C4-2B (cell line): Measurements from ENCODE around the gene PLD2.
A peak's percentile ranks its signal among the peaks of the same experiment; 100 is the strongest.

ENCODE experiments used
- H3K27ac ChIP-seq: fragments of 450-650 bp; 2 replicates; pipeline ENCODE4 v1.5.1; 2017
- ZFX ChIP-seq: fragments of 450-650 bp; IDR thresholded peaks from 2 replicates; pipeline ENCODE4 v1.6.1; 2017
- TF ChIP-seq, protein P1 (sequence below): fragments of 450-650 bp; conservative IDR thresholded peaks from 2 replicates; pipeline ENCODE4 v1.5.1; 2017; ENCODE audit warnings: mild to moderate bottlenecking

The PLD2 gene

DNA sequence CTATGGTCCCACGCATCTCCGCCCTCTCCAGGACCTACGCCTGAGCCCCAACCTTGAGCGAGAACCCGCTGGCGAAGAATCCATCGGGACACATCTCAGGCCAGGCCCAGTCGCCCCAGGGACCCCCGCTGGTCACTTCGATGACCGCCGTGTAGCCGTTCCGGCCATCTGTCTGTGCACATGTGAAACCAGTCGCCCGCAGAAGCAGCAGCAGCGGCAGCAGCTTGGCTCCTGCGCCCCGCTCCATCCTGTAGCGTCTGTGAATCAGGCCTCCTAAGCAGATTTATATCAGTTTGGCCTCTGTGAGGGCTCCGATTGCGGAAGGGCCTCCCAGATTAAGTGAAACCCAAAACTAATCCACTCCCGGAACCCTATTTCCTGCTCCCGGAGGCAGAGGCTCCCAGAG, 20.8 kb upstream of the PLD2 start, which contains the start of gene VMO1:
Gene VMO1 (minus strand): TSS at position 259 of the 406 bp plus-strand sequence. CDS start 12 bp downstream, at position 247.
- TF ChIP-seq, protein P1, sequence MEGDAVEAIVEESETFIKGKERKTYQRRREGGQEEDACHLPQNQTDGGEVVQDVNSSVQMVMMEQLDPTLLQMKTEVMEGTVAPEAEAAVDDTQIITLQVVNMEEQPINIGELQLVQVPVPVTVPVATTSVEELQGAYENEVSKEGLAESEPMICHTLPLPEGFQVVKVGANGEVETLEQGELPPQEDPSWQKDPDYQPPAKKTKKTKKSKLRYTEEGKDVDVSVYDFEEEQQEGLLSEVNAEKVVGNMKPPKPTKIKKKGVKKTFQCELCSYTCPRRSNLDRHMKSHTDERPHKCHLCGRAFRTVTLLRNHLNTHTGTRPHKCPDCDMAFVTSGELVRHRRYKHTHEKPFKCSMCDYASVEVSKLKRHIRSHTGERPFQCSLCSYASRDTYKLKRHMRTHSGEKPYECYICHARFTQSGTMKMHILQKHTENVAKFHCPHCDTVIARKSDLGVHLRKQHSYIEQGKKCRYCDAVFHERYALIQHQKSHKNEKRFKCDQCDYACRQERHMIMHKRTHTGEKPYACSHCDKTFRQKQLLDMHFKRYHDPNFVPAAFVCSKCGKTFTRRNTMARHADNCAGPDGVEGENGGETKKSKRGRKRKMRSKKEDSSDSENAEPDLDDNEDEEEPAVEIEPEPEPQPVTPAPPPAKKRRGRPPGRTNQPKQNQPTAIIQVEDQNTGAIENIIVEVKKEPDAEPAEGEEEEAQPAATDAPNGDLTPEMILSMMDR, result no peak
- TF ChIP-seq ZFX, result no peak
- no peak within 1 kb of the TSS for H3K27ac ChIP-seq

DNA sequence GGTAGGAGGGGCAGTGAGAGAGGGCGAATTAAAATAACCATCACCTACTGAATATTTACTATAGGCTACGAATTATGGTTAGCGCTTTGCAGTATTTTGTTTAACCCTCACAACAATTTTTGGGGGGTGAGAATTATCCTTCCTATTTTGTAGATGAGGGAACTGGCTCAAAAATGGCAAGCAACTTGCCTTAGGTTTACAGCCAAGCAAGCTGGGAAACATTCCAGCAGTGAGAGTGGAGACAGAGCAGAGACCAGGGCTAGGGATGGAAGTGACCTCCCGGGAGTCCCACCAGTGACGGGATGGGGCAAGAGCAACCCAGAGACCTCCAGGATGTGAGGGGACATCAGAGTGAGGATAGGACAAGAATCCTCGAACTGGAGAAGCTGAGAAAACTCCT, 20.4 kb upstream of the PLD2 start:
- H3K27ac ChIP-seq, result no peak overlapping the region
- TF ChIP-seq ZFX, result no peak
- TF ChIP-seq, protein P1, result no peak

- TF ChIP-seq ZFX, result no peak
- TF ChIP-seq, protein P1, result no peak
- no peak overlapping the region; the same call in 1 of the 2 replicates for H3K27ac ChIP-seq
These were observed 18.7 kb upstream of the PLD2 start for GRCh38 chr17:4788159-4788806.

- peak within 1 kb of the TSS; percentile 87 for H3K27ac ChIP-seq
These were observed 17.9 kb upstream of the PLD2 start, which contains the start of gene GLTPD2 for GRCh38 chr17:4788807-4789700. TSS of gene GLTPD2 (plus strand) at chr17:4788964. CDS start at chr17:4789012, 48 bp downstream.

DNA sequence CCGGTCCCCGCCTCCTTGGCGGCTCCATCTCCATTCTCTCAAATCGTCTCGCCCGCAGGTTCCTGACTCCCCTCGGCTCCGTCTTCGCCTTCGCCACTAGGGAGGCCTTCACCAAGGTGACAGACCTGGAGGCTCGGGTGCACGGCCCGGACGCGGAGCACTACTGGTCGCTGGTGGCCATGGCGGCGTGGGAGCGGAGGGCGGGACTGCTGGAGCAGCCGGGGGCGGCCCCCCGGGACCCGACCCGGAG, 17.3 kb upstream of the PLD2 start:
- TF ChIP-seq ZFX, result no peak
- TF ChIP-seq, protein P1, result no peak
- peak overlapping the region; percentile 87 for H3K27ac ChIP-seq

More at GRCh38 chr17:4788807-4789700, 17.9 kb upstream of the PLD2 start, which contains the start of gene GLTPD2:
- no peak for TF ChIP-seq ZFX
- TF ChIP-seq, protein P1, result no peak

- TF ChIP-seq ZFX, result peak; percentile 95
- TF ChIP-seq, protein P1, result peak; percentile 96
- H3K27ac ChIP-seq, result peak overlapping the region; percentile 87
These were observed 16.8 kb upstream of the PLD2 start for GRCh38 chr17:4789951-4790704.
